ENCODE results near the gene FNTB.
"Not testable (repeated sequence)": the region's sequence is repeated elsewhere in the genome, so short reads cannot be mapped to it uniquely, and the experiment has no call there.

Gene FNTB

DNA sequence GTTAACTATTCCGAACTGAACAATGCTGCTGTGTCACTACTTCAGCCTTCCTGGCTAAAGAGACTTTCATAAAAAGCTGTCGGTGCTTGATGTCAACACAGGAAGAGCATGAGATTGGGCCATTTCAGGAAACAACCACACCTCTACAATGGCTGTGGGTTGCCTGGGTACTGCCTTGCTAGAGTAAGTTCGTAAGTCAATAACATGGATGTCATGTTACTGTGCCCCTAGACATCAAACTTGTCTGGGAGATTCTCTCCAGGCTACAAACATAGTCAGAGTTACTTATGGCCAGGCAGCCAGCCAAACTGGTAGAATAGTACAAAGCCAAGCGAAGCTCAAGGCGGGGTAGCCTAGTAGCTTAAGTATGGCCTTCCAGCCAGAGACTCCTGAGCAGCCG, 92.5 kb downstream of the FNTB start:
- H3K4me1 Mint-ChIP-seq (ENCODE audit: low read depth) = peaks cover 66% of the 10 kb centered on the region
- H3K9me3 Mint-ChIP-seq = no peaks in the 10 kb centered on the region
- no peak overlapping the region for H3K4me3 Mint-ChIP-seq
- DNase-seq = no peak
- peak overlapping the region; percentile 79 for H3K27ac Mint-ChIP-seq
- H3K27me3 Mint-ChIP-seq = no peaks in the 10 kb centered on the region
- peaks cover 96% of the 10 kb centered on the region for H3K36me3 Mint-ChIP-seq (ENCODE audit: low read depth)

- H3K27me3 Mint-ChIP-seq = no peaks in the 10 kb centered on the region
- no peaks in the 10 kb centered on the region for H3K9me3 Mint-ChIP-seq
- H3K36me3 Mint-ChIP-seq (ENCODE audit: low read depth) = peaks cover 96% of the 10 kb centered on the region
- no peak overlapping the region for H3K4me3 Mint-ChIP-seq
- H3K27ac Mint-ChIP-seq = peak overlapping the region; percentile 79
- peaks cover 67% of the 10 kb centered on the region for H3K4me1 Mint-ChIP-seq (ENCODE audit: low read depth)
- DNase-seq = no peak
These were observed 93.1 kb downstream of the FNTB start for GRCh38 chr14:65079768-65080167.

DNA sequence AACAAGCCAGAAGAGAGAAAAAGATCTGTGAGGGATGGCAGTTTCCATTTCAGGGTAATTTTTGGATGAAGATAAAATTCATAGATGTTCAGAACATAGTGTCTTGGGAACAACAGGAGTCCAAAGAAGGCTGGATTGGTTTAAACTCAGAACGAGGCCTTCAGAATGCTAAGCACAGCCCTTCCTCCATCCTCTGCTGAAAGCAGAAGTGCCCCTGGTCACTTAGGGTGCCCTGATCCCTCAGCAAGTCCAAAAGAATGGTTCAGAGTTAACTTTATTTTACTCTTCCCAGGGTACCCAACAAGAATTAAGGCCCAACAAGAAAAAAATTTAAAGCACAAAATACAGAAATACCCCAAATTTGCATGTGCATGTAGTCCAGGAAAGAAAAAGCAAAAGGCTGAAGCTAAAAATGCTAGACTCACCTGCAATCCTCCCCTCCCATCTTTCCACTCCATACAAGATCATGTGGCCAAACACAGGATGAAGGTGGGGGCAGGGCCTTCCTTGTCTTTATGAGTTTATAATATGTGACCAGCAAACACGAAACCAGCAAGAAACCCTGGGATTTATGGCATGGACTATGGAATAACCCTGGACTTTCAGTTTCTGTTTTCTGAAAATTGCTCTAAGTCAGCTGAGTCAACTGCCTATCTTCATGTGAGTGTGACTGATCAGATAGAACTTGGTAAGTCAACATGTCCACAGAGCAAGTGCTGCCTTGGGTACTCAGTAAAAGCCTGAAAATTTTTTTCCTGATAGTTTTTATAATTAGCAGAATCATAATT, 94.5 kb downstream of the FNTB start:
- peaks cover 70% of the 10 kb centered on the region for H3K4me1 Mint-ChIP-seq (ENCODE audit: low read depth)
- H3K36me3 Mint-ChIP-seq (ENCODE audit: low read depth) = peaks cover 94% of the 10 kb centered on the region
- H3K9me3 Mint-ChIP-seq = no peaks in the 10 kb centered on the region
- no peak for DNase-seq
- peak overlapping the region; percentile 53 for H3K27ac Mint-ChIP-seq
- H3K4me3 Mint-ChIP-seq = no peak overlapping the region
- no peaks in the 10 kb centered on the region for H3K27me3 Mint-ChIP-seq

GRCh38 chr14:65082930-65083329, 96.2 kb downstream of the FNTB start:
- H3K36me3 Mint-ChIP-seq (ENCODE audit: low read depth) = peaks cover 95% of the 10 kb centered on the region
- H3K9me3 Mint-ChIP-seq = peaks cover 8% of the 10 kb centered on the region
- no peak for DNase-seq
- no peaks in the 10 kb centered on the region for H3K27me3 Mint-ChIP-seq
- peaks cover 78% of the 10 kb centered on the region for H3K4me1 Mint-ChIP-seq (ENCODE audit: low read depth)
- no peak overlapping the region for H3K4me3 Mint-ChIP-seq
- no peak overlapping the region for H3K27ac Mint-ChIP-seq

- Mint-ChIP-seq H3K27me3 (no peaks in the 10 kb centered on the region), H3K9me3 (peaks cover 17% of the 10 kb centered on the region), H3K27ac (peak overlapping the region; percentile 44), H3K4me3 (no peak overlapping the region), H3K4me1 (ENCODE audit: low read depth) (peaks cover 74% of the 10 kb centered on the region), H3K36me3 (ENCODE audit: low read depth) (peaks cover 97% of the 10 kb centered on the region)
- no peak for DNase-seq
These were observed 98.1 kb downstream of the FNTB start for GRCh38 chr14:65084554-65085505.

DNA sequence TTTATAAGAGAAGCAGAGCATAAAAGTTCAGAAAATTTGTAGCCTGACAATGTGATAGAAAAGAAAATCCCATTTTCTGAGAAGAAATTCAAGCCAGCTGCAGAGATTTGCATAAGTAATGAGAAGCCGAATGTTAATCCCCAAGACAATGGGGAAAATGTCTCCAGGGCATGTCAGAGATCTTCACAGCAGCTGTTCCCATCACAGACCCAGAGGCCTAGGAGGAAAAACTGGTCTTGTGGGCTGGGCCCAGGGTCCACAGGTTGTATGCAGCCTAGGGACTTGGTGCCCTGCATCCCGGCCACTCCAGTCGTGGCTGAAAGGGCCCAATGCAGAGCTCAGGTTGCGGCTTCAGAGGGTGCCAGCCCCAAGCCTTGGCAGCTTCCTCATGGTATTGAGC, 100.0 kb downstream of the FNTB start:
- H3K27ac Mint-ChIP-seq, H3K4me3 Mint-ChIP-seq, H3K27me3 Mint-ChIP-seq, DNase-seq: not testable (repeated sequence)
- H3K9me3 Mint-ChIP-seq = peaks cover 17% of the 10 kb centered on the region
- H3K36me3 Mint-ChIP-seq (ENCODE audit: low read depth) = peaks cover 97% of the 10 kb centered on the region
- H3K4me1 Mint-ChIP-seq (ENCODE audit: low read depth) = peaks cover 66% of the 10 kb centered on the region

GRCh38 chr14:65087835-65088234, 101.1 kb downstream of the FNTB start:
- H3K9me3 Mint-ChIP-seq = peaks cover 17% of the 10 kb centered on the region
- H3K36me3 Mint-ChIP-seq (ENCODE audit: low read depth) = peaks cover 97% of the 10 kb centered on the region
- not testable (repeated sequence) for H3K4me3 Mint-ChIP-seq, H3K27me3 Mint-ChIP-seq, H3K27ac Mint-ChIP-seq, DNase-seq
- H3K4me1 Mint-ChIP-seq (ENCODE audit: low read depth) = peaks cover 62% of the 10 kb centered on the region

DNA sequence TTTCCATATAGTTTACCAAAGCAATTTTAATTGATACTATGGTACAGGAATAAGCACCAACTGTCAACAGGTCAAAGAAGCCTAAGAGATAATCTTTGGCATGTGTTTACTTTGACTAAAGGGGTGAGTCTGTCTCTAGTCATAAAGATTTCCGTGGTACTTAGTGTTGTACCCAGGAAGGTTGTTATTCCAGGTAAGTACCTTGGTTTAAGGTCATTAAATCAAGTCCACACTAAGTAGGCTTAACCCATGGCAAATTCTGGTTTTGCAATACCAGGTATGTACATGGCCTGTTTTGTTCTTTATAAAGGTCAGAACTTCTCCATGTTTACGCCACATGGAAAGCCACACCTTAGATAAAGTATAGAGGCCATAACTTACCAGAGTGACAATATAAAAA, 105.7 kb downstream of the FNTB start:
- peaks cover 98% of the 10 kb centered on the region for H3K36me3 Mint-ChIP-seq (ENCODE audit: low read depth)
- no peak overlapping the region for H3K27ac Mint-ChIP-seq
- no peak for DNase-seq
- peaks cover 68% of the 10 kb centered on the region for H3K4me1 Mint-ChIP-seq (ENCODE audit: low read depth)
- H3K4me3 Mint-ChIP-seq = no peak overlapping the region
- H3K9me3 Mint-ChIP-seq = peaks cover 14% of the 10 kb centered on the region
- no peaks in the 10 kb centered on the region for H3K27me3 Mint-ChIP-seq

GRCh38 chr14:65095633-65096205, 109.0 kb downstream of the FNTB start:
- Mint-ChIP-seq H3K36me3 (ENCODE audit: low read depth) (peaks cover 92% of the 10 kb centered on the region), H3K27me3 (no peaks in the 10 kb centered on the region), H3K27ac (peak overlapping the region; percentile 58), H3K9me3 (no peaks in the 10 kb centered on the region), H3K4me3 (no peak overlapping the region), H3K4me1 (ENCODE audit: low read depth) (peaks cover 87% of the 10 kb centered on the region)
- no peak for DNase-seq

DNA sequence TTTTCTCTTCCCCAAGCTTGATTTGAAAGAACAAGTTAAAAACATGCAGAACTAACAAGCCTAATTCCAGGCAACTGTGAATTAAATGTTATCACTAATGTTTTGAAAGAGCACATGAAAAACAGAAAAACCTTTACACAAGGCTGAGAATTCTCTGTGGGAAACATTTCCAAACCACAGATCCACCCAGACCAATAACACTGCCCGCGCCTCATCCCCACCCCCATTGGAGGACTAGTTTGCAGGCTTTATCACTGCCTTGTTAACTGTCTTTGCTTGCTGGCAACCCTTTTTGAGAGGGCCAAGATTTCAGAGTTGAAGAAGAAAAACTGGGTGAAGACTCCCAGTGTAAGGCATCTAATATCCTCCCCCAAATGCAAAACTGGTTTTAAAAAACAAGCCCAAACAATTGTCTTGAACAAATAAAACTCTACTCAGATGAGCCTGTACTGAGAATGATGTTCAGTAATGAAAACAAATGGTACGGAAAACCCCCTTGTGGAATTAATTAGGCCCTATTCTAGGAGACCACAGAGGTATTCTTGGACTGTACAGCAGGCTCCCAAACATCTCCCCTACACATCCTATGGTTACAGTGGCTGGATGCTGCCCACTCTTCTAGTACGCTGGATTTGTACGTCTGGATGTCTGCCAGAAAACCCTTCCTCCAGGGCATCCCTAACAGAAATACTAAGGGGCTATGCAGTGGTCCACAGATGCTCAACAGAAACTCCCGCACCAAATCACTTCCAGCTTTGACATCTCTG, 109.8 kb downstream of the FNTB start:
- Mint-ChIP-seq H3K4me1 (ENCODE audit: low read depth) (peaks cover 84% of the 10 kb centered on the region), H3K9me3 (no peaks in the 10 kb centered on the region), H3K27me3 (no peaks in the 10 kb centered on the region), H3K4me3 (peak overlapping the region; percentile 0), H3K27ac (peak overlapping the region; percentile 59), H3K36me3 (ENCODE audit: low read depth) (peaks cover 91% of the 10 kb centered on the region)
- no peak for DNase-seq

DNA sequence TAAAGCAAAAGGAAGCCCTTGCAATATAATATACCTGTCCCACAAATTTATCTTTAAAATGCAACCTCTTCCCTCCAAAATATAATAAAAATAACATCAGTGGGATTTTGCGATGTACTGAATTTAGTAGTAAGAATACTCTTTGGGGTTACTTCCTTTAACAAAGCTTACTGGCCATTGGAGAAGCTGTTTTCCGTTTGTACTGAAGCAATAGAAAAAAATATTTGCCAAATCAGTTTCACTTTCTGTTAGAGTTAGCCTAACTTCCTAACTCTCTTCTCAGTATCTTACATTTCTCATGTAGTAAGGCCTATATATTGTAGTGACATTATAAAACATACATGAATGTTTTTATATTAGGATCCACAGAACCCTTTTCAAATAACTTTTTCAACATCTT, 111.9 kb downstream of the FNTB start:
- H3K27ac Mint-ChIP-seq = peak overlapping the region; percentile 91
- H3K4me3 Mint-ChIP-seq = peak overlapping the region; percentile 72
- H3K27me3 Mint-ChIP-seq = no peaks in the 10 kb centered on the region
- H3K9me3 Mint-ChIP-seq = no peaks in the 10 kb centered on the region
- H3K36me3 Mint-ChIP-seq (ENCODE audit: low read depth) = peaks cover 78% of the 10 kb centered on the region
- DNase-seq = no peak
- peaks cover 75% of the 10 kb centered on the region for H3K4me1 Mint-ChIP-seq (ENCODE audit: low read depth)

GRCh38 chr14:65100922-65101541, 114.3 kb downstream of the FNTB start:
- Mint-ChIP-seq H3K4me1 (ENCODE audit: low read depth) (peaks cover 51% of the 10 kb centered on the region), H3K4me3 (peak overlapping the region; percentile 96), H3K36me3 (ENCODE audit: low read depth) (peaks cover 54% of the 10 kb centered on the region), H3K27ac (peak overlapping the region; percentile 93), H3K27me3 (no peaks in the 10 kb centered on the region), H3K9me3 (no peaks in the 10 kb centered on the region)
- no peak for DNase-seq

- Mint-ChIP-seq H3K4me1 (ENCODE audit: low read depth) (peaks cover 44% of the 10 kb centered on the region), H3K36me3 (ENCODE audit: low read depth) (peaks cover 46% of the 10 kb centered on the region), H3K27me3 (no peaks in the 10 kb centered on the region), H3K4me3 (peak overlapping the region; percentile 96), H3K9me3 (no peaks in the 10 kb centered on the region), H3K27ac (peak overlapping the region; percentile 96)
- DNase-seq = peak; percentile 64
These were observed 115.1 kb downstream of the FNTB start for GRCh38 chr14:65101631-65102440.

Data from activated T-cell treated with anti-CD3 and anti-CD28 coated beads, Interleukin-2, amount 50 U/mL, for 24 hours (primary cell).